A673 (cell line): ENCODE measurements around the gene NUP85.

ENCODE experiments used
- CTCF ChIP-seq: fragments of 300-800, 200-600 bp; sonication (generic); conservative IDR thresholded peaks from 2 replicates; pipeline ENCODE4 v1.5.1; 2017; ENCODE audit warnings: low read depth, mild to moderate bottlenecking, antibody characterized with exemption, low read length, moderate library complexity, mixed read lengths
- EZH2 ChIP-seq: fragments of 200-600 bp; sonication (generic); IDR thresholded peaks from 2 replicates; pipeline ENCODE4 v1.6.1; 2017; ENCODE audit warnings: borderline replicate concordance, low read depth, mild to moderate bottlenecking, mixed read lengths, antibody characterized with exemption, low read length; ENCODE audit not compliant: poor library complexity, severe bottlenecking

GRCh38 chr17:75159196-75160031, 46.1 kb upstream of the NUP85 start:
- TF ChIP-seq CTCF = no peak
- no peak for TF ChIP-seq EZH2
